Left lung (tissue), 10 donors: Measurements from ENCODE around the gene KEL. TPM values are rescaled to one million over a fixed set of nuclear protein-coding genes. Genes with fewer than 3 reads are reported as not detected.

Source experiments
- ATAC-seq: fragments of 200-7000 bp; cut with Tn5 transposase; one replicate; pipeline ENCODE4 v1.9.1; 2020; ENCODE audit warnings: moderate library complexity
- DNase-seq, 4 donors: peaks; one replicate each; pipeline ENCODE4 v3.0.0-alpha.2; 2013 to 2020
- H3K27ac ChIP-seq, 2 donors: fragments of 200-600 bp; sonication (generic) in 1 of 2; one replicate each; pipeline versions ENCODE4 v1.5.0 to v1.8.0; 2020 to 2021
- H3K27me3 ChIP-seq, 2 donors: fragments of 200-600 bp; sonication (generic) in 1 of 2; one replicate each; pipeline versions ENCODE4 v1.5.0 to v1.8.0; 2020 to 2021
- H3K36me3 ChIP-seq, 2 donors: fragments of 200-600 bp; sonication (generic) in 1 of 2; one replicate each; pipeline versions ENCODE4 v1.5.0 to v1.8.0; 2020 to 2021
- H3K4me1 ChIP-seq, 2 donors: fragments of 200-600 bp; one replicate each; pipeline ENCODE4 v1.8.0; 2021
- H3K4me3 ChIP-seq, 2 donors: fragments of 200-600 bp; sonication (generic) in 1 of 2; one replicate each; pipeline versions ENCODE4 v1.5.0 to v1.8.0; 2020 to 2021; ENCODE audit warnings: mild to moderate bottlenecking in 1 of 2
- H3K9me3 ChIP-seq, 2 donors: fragments of 200-600 bp; sonication (generic) in 1 of 2; one replicate each; pipeline versions ENCODE4 v1.5.0 to v1.8.0; 2020 to 2021
- CTCF ChIP-seq, 2 donors: fragments of 200-600 bp; sonication (generic) in 1 of 2; IDR thresholded peaks; one replicate each; pipeline versions ENCODE4 v1.5.0 to v1.8.0; 2021; ENCODE audit warnings: antibody characterized with exemption in 2 of 2
- intact Hi-C, 2 donors: fragments of 100-400 bp; cut with DNase I; formaldehyde crosslinking; loops; one replicate each; pipeline versions ENCODE4 v1.11.2 to v1.14.2; 2022
- polyA plus RNA-seq, 6 donors: library from polyadenylated mRNA; unstranded; fragments of 120-200 nt; gene quantifications; one replicate each; pipeline ENCODE4 v1.2.1, GENCODE V29; 2013; ENCODE audit not compliant: insufficient read length in 6 of 6
- total RNA-seq, 2 donors: library from RNA; stranded (reverse); fragmentation: NEBNext Ultra II Directional; extraction: Animal tissue kit (Norgen Biotek cat#: 25700); gene quantifications; one replicate each; pipeline ENCODE4 v1.2.1, GENCODE V29; 2021
- donor health status: DM: no; HTN: yes; CAD: no.
- donor health status: DM: no; HTN: no; CAD: no.

KEL gene
- total and polyA plus RNA-seq, 8 donors = 0.58 to 3.1 (median 1.9) TPM

- ATAC-seq (no peak), DNase-seq (no peak)
- H3K27me3 ChIP-seq = no peaks in the 10 kb centered on the region
- H3K36me3 ChIP-seq = no peaks in the 10 kb centered on the region
- H3K4me1 ChIP-seq = no peaks in the 10 kb centered on the region
- TF ChIP-seq CTCF (IDR thresholded peaks at IDR 0.05) = no peak
- H3K9me3 ChIP-seq = no peaks in the 10 kb centered on the region
- intact Hi-C loops = no loop called here
- H3K27ac ChIP-seq = no peak overlapping the region
- H3K4me3 ChIP-seq = no peak overlapping the region
These were observed 66.0 kb downstream of the KEL start for GRCh38 chr7:142896151-142896550.

DNA sequence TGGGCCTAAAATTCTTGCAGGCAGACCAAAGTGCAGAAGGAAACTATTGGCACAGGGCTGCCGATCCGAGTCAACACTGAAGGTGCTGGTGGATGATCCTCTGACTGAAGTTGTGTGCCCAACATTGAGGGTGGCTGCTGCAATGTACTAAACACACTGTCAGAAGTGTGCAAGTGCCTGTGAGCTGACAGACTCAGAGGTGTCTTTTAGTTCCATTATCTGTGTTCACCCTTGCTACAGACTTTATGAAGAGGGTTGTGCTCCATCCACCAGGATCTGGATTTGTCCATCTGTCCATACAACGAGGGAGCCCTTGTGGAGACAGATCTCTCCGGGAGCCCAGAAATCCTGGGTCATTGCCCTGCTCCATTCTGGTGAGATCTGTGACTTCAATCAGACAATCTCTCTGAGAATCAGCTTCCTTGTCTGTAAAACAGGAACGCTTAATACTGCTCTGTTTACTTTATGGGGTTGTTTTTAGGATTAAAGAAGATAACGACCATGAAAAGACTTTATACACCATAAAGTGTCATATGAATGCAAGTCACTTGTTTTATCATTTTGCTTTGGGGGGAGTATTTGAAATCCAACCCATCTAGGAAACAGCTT lies 67.1 kb downstream of the KEL start:
- Histone ChIP-seq H3K9me3 (no peaks in the 10 kb centered on the region), H3K4me1 (no peaks in the 10 kb centered on the region), H3K36me3 (no peaks in the 10 kb centered on the region), H3K4me3 (no peak overlapping the region), H3K27ac (no peak overlapping the region), H3K27me3 (no peaks in the 10 kb centered on the region)
- no peak for DNase-seq
- TF ChIP-seq CTCF (IDR thresholded peaks at IDR 0.05) = no peak
- no peak for ATAC-seq
- intact Hi-C loops = no loop called here

DNA sequence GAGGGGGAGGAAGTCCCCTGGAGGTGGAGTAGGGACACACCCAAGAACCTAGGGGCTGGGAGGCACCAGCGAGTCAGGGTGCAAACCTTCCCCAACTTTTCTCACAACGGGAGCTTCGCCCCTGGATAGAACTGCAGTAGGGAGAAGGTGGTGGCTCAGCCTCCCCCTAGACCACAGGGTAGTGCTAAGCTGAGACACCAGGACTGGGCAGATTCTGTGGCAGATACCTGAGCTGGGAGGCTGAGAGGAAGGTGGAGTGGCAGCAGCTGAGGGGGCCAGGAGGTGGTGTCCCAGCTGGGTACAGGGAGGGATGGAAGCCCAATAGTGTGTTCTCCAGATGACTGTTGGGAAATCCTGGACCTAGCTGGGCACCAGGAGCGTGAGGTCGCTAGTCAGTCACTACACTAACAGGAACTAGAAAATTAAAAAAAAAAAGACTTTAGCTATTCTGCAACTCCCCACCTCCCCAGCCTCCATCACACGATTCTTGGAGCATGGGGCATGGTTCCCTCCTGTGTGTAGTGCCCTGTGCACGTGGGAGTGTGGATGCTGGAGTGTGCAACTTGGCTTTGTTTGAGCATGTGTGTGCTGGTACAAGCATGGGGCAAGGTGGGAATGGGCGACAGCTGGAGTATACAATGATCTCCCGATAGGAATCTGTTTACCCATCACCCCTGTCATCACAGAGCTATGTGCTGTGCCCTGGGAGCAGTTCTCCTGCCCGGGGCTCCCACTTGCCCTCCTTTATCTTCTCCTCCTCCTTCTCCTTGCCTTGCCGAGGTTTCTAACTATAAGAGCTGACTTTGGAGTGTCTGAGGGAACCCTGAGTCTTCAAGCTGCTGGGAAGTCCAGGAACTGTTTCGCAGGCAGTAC lies 67.8 kb downstream of the KEL start:
- Histone ChIP-seq H3K27me3 (no peaks in the 10 kb centered on the region), H3K36me3 (no peaks in the 10 kb centered on the region), H3K4me3 (no peak overlapping the region), H3K9me3 (no peaks in the 10 kb centered on the region), H3K27ac (no peak overlapping the region), H3K4me1 (no peaks in the 10 kb centered on the region)
- intact Hi-C loops = no loop called here
- TF ChIP-seq CTCF (IDR thresholded peaks at IDR 0.05) = no peak
- DNase-seq (no peak), ATAC-seq (no peak)

GRCh38 chr7:142892951-142893350 lies 69.2 kb downstream of the KEL start:
- Histone ChIP-seq H3K27ac (no peak overlapping the region), H3K9me3 (no peaks in the 10 kb centered on the region), H3K36me3 (no peaks in the 10 kb centered on the region), H3K27me3 (no peaks in the 10 kb centered on the region), H3K4me1 (no peaks in the 10 kb centered on the region), H3K4me3 (no peak overlapping the region)
- ATAC-seq (no peak), DNase-seq (no peak)
- intact Hi-C loops = no loop called here
- TF ChIP-seq CTCF (IDR thresholded peaks at IDR 0.05) = no peak

GRCh38 chr7:142891490-142892082 lies 70.6 kb downstream of the KEL start:
- intact Hi-C loops = no loop called here
- Histone ChIP-seq H3K27ac (no peak overlapping the region), H3K4me1 (no peaks in the 10 kb centered on the region), H3K4me3 (no peak overlapping the region), H3K27me3 (no peaks in the 10 kb centered on the region), H3K36me3 (no peaks in the 10 kb centered on the region), H3K9me3 (no peaks in the 10 kb centered on the region)
- no peak for TF ChIP-seq CTCF (IDR thresholded peaks at IDR 0.05)
- ATAC-seq (no peak), DNase-seq (no peak)
